K562 (cell line): ENCODE data around the gene OLR1. TPM values are rescaled to one million over a fixed set of nuclear protein-coding genes. Genes with fewer than 3 reads are reported as not detected.
A peak's percentile ranks its signal among the peaks of the same experiment; 100 is the strongest.

Source experiments
- ARNT ChIP-seq, 2 experiments: fragments of 450-650 bp; IDR thresholded peaks; 2 replicates each; pipeline ENCODE4 v1.6.1; 2016; ENCODE audit warnings: mild to moderate bottlenecking in 1 of 2
- BCOR ChIP-seq: fragments of 450-650 bp; IDR thresholded peaks from 2 replicates; pipeline ENCODE4 v1.6.1; 2016
- CBX1 ChIP-seq: sonication (generic); IDR thresholded peaks from 2 replicates; pipeline ENCODE4 v1.6.1; 2016; ENCODE audit warnings: antibody characterized with exemption, low read depth, mild to moderate bottlenecking
- CREB1 ChIP-seq, 2 experiments: sonication (generic) in 1 of 2; formaldehyde crosslinking in 1 of 2; IDR thresholded peaks; 2 replicates each; pipeline versions ENCODE4 v1.6.1 to v1.8.0; 2012 to 2022; ENCODE audit warnings: inconsistent platforms in 1 of 2, mild to moderate bottlenecking in 1 of 2, missing genetic modification reagents in 1 of 2, moderate library complexity in 1 of 2
- FUS ChIP-seq: fragments of 200-400 bp; formaldehyde crosslinking; optimal IDR thresholded peaks from 2 replicates; pipeline ENCODE3; 2017; ENCODE audit warnings: low read depth, low read length
- GMEB1 ChIP-seq: fragments of 250-450 bp; sonication (Bioruptor Pico); IDR thresholded peaks from 2 replicates; pipeline ENCODE4 v1.4.0; 2020; ENCODE audit warnings: mild to moderate bottlenecking
- ID3 ChIP-seq, 2 experiments: fragments of 250-450 bp in 1 of 2; fragments of 450-650 bp in 1 of 2; sonication (Bioruptor Pico) in 1 of 2; IDR thresholded peaks; 2 replicates each; pipeline versions ENCODE4 v1.6.1 to v1.8.0; 2016 to 2021; ENCODE audit warnings: mild to moderate bottlenecking in 2 of 2, moderate library complexity in 2 of 2, missing compliant biosample characterization in 1 of 2, missing genetic modification characterization in 1 of 2
- MBD2 ChIP-seq: sonication (generic); IDR thresholded peaks from 2 replicates; pipeline ENCODE4 v1.6.1; 2016; ENCODE audit warnings: low read depth, borderline replicate concordance
- MCM5 ChIP-seq: fragments of 450-650 bp; IDR thresholded peaks from 2 replicates; pipeline ENCODE4 v1.6.1; 2016; ENCODE audit warnings: low read depth
- MNT ChIP-seq, 2 experiments: fragments of 450-650 bp; conservative IDR thresholded peaks; 2 replicates each; pipeline ENCODE4 v1.6.1; 2017; ENCODE audit warnings: mild to moderate bottlenecking in 2 of 2, moderate library complexity in 2 of 2
- MTA1 ChIP-seq: fragments of 450-650 bp; IDR thresholded peaks from 2 replicates; pipeline ENCODE4 v1.6.1; 2017; ENCODE audit warnings: borderline replicate concordance
- NFE2 ChIP-seq: IDR thresholded peaks from 2 replicates; pipeline ENCODE4 v1.6.1; 2014; ENCODE audit warnings: antibody characterized with exemption, low read depth
- NR2C2 ChIP-seq, 2 experiments: fragments of 200-800 bp in 1 of 2; sonication (Bioruptor generic) in 1 of 2; sonication (generic) in 1 of 2; formaldehyde crosslinking in 1 of 2; IDR thresholded peaks; 2 replicates each; pipeline versions ENCODE4 v1.6.1 to v1.8.0; 2016 to 2022; ENCODE audit warnings: mild to moderate bottlenecking in 1 of 2, missing compliant biosample characterization in 1 of 2, missing genetic modification characterization in 1 of 2, missing genetic modification reagents in 1 of 2
- PTTG1 ChIP-seq: fragments of 450-650 bp; IDR thresholded peaks from 2 replicates; pipeline ENCODE4 v1.6.1; 2016; ENCODE audit warnings: low read depth, mild to moderate bottlenecking, missing genetic modification characterization, missing compliant biosample characterization
- RNF2 ChIP-seq: sonication (generic); IDR thresholded peaks from 2 replicates; pipeline ENCODE4 v1.6.1; 2016
- SMAD2 ChIP-seq: fragments of 150-350 bp; IDR thresholded peaks from 2 replicates; pipeline ENCODE4 v1.6.1; 2014; ENCODE audit warnings: low read depth, mild to moderate bottlenecking, low read length
- THAP12 ChIP-seq: fragments of 250-450 bp; sonication (Bioruptor Pico); IDR thresholded peaks from 2 replicates; pipeline ENCODE4 v1.9.0; 2021; ENCODE audit warnings: mild to moderate bottlenecking, inconsistent platforms
- polyA plus RNA-seq, 8 experiments: library from polyadenylated mRNA; depleted of rRNA in 4 of 8; stranded (reverse) in 5 of 8; unstranded in 3 of 8; fragments of >200 nt; fragmentation: Nextera tagmentation in 2 of 8; fragmentation: Illumina TruSeq in 1 of 8; extraction: Ambion mirVana in 2 of 8; extraction: Trizol in 1 of 8; gene quantifications; 2 replicates each; pipeline versions ENCODE4 v1.2.1 to v1.2.3, GENCODE V29; 2011 to 2014; ENCODE audit warnings: inconsistent platforms in 1 of 8, missing spikeins in 1 of 8
- total RNA-seq, 7 experiments: library from RNA; depleted of rRNA in 6 of 7; stranded (reverse); fragments of >200 nt in 6 of 7; fragmentation: Illumina TruSeq in 2 of 7; extraction: Trizol in 2 of 7; gene quantifications; 2 replicates each; pipeline versions ENCODE4 v1.2.1 to v1.2.3, GENCODE V29; 2011 to 2021; ENCODE audit warnings: low replicate concordance in 1 of 7
- TF ChIP-seq, protein P1 (sequence below): fragments of 450-650 bp; IDR thresholded peaks from 2 replicates; pipeline ENCODE4 v1.6.1; 2016; ENCODE audit warnings: mild to moderate bottlenecking

OLR1 gene
- total and polyA plus RNA-seq, 9 of the 15 experiments (the other 6 are each of a cell fraction or from before 2014, with no cell fraction given) = not detected

DNA sequence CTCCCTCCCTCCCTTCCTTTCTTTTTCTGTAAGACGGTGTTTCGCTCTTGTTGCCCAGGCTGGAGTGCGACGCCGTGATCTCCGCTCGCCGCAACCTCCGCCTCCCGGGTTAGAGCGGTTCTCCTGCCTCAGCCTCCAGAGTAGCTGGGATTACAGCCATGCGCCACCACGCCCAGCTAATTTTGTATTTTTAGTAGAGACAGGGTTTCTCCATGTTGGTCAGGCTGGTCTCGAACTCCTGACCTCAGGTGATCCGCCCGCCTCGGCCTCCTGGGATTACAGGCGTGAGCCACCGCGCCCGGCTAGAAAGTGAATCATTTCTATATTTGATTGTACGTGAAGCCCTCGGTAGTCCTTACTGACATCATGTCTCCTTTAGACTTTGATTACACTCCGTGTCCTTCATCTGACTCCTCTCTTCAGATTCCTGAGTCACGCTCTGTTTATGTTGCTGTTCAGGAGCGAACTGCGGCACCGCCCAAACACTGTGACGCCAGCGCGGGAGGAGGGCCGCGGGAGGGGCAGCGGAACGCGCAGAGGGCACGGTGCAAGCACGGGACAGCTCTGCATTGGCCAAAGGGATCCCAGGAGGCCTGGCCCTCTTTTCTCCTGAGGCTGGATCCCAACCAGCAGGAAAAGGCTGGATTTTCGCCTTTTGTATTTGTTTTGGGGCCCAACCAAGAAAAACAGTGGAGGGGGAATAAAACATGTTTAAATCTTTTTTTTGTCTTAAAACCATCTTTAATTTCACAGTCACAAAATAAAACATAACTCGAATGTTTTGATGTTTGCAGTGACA, 40.2 kb upstream of the OLR1 start (continued):
- TF ChIP-seq, protein P1, sequence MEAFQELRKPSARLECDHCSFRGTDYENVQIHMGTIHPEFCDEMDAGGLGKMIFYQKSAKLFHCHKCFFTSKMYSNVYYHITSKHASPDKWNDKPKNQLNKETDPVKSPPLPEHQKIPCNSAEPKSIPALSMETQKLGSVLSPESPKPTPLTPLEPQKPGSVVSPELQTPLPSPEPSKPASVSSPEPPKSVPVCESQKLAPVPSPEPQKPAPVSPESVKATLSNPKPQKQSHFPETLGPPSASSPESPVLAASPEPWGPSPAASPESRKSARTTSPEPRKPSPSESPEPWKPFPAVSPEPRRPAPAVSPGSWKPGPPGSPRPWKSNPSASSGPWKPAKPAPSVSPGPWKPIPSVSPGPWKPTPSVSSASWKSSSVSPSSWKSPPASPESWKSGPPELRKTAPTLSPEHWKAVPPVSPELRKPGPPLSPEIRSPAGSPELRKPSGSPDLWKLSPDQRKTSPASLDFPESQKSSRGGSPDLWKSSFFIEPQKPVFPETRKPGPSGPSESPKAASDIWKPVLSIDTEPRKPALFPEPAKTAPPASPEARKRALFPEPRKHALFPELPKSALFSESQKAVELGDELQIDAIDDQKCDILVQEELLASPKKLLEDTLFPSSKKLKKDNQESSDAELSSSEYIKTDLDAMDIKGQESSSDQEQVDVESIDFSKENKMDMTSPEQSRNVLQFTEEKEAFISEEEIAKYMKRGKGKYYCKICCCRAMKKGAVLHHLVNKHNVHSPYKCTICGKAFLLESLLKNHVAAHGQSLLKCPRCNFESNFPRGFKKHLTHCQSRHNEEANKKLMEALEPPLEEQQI = no peak
- TF ChIP-seq SMAD2 (no peak), PTTG1 (no peak), FUS (no peak), THAP12 (CRISPR knock-in tag) (no peak), NR2C2 (CRISPR knock-in tag; IDR thresholded peaks at IDR 0.05) (no peak), NR2C2 (tag; IDR thresholded peaks at IDR 0.05) (no peak; the same call in 1 of the 2 replicates), MTA1 (no peak), RNF2 (0 out of 2 replicates have a peak, but pooled peaks have one; percentile 22), ARNT (IDR thresholded peaks at IDR 0.05) (0 out of 4 replicates have a peak, but pooled peaks of 1 of the 2 experiments have one; percentile 29), MBD2 (no peak), CBX1 (no peak), GMEB1 (CRISPR knock-in tag) (no peak), MNT (conservative IDR thresholded peaks at IDR 0.05) (peak; percentile 57 to 76), MCM5 (no peak), CREB1 (IDR thresholded peaks at IDR 0.05) (peak; percentile 78), CREB1 (CRISPR knock-in tag; IDR thresholded peaks at IDR 0.05) (peak; percentile 80), ID3 (CRISPR knock-in tag; IDR thresholded peaks at IDR 0.05) (no peak), ID3 (tag; IDR thresholded peaks at IDR 0.05) (no peak), NFE2 (peak; percentile 93), BCOR (peak; percentile 30; the same call in 1 of the 2 replicates)
